ENCODE measurements around the gene LRMDA. TPM values are rescaled to one million over a fixed set of nuclear protein-coding genes. Genes with fewer than 3 reads are reported as not detected.

The LRMDA gene
- total and polyA plus RNA-seq, 2 donors (not counting 1 experiment from before 2014, with no cell fraction given), result 0.12 TPM; not detected in 1

DNA sequence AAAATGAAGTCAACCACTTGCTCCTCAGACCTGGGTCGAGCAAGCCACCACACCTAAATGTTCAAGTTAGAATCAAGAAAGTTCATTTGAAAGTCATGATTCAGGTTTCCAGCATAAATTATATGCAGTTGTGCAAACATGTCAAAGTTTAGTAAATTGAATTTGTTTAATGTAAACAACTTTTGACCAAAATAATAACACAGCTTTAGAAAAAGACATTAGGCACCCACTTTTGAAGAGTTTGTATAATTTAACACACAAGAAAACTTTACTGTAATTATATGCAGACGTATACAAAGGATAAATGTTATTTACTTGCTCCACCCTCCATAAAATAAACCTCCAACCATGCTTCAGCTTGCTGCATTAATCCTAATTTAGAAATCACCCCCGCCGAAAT is 680.0 kb downstream of the LRMDA start:
- Histone ChIP-seq H2AFZ (ENCODE audit: insufficient read depth, low read depth, low read length, poor library complexity, severe bottlenecking) (no peak overlapping the region), H3K4me1 (ENCODE audit: control insufficient read depth in 2 of 2, insufficient read depth in 2 of 2, low read length in 2 of 2) (no peaks in the 10 kb centered on the region), H3K79me2 (ENCODE audit: control insufficient read depth, insufficient read depth, low read length) (no peaks in the 10 kb centered on the region), H4K20me1 (ENCODE audit: control insufficient read depth, insufficient read depth, low read length, poor library complexity, severe bottlenecking) (no peaks in the 10 kb centered on the region), H3K27ac (ENCODE audit: low read length in 2 of 2) (no peak overlapping the region), H3K36me3 (replicated peaks in 1 of 2; ENCODE audit: control extremely low read depth in 1 of 2, control insufficient read depth in 1 of 2, extremely low read depth in 1 of 2, insufficient read depth in 2 of 2, low read length in 1 of 2) (no peaks in the 10 kb centered on the region), H3K27me3 (replicated peaks in 1 of 4; ENCODE audit: control extremely low read depth in 1 of 4, control insufficient read depth in 3 of 4, insufficient read depth in 4 of 4, low read length in 3 of 4) (no peaks in the 10 kb centered on the region), H3K9me3 (ENCODE audit: control extremely low read depth in 1 of 3, control insufficient read depth in 2 of 3, insufficient read depth in 1 of 3, low read length in 2 of 3) (peaks cover 0 to 13% (median 0%) of the 10 kb centered on the region in 3 donors), H3K4me2 (replicated peaks; ENCODE audit: low read depth, low read length, poor library complexity, severe bottlenecking) (no peak overlapping the region), H3K9ac (ENCODE audit: low read length) (no peak overlapping the region), H3K4me3 (ENCODE audit: control extremely low read depth in 1 of 5, extremely low read depth in 1 of 5, insufficient read depth in 1 of 5, low read depth in 2 of 5, low read length in 4 of 5) (no peak overlapping the region)
- Mint-ChIP-seq H3K27me3 (peaks cover 6% of the 10 kb centered on the region), H3K27ac (no peak overlapping the region), H3K9me3 (ENCODE audit: insufficient read depth) (no peaks in the 10 kb centered on the region), H3K4me1 (no peaks in the 10 kb centered on the region), H3K4me3 (no peak overlapping the region)
- DNase-seq (no peak), ATAC-seq (ENCODE audit: low read depth) (no peak)
- CTCF ChIA-PET, result no interaction called here
- POLR2A ChIA-PET, result no interaction called here
- WGBS (ENCODE audit: insufficient coverage), result 81% methylated on average over 2 of the region's 4 CpGs
- intact Hi-C loops (cut with micrococcal nuclease), result no loop called here
- no peak for TF ChIP-seq EZH2 (IDR thresholded peaks at IDR 0.05; ENCODE audit: borderline replicate concordance, insufficient read depth, low read depth, low read length, poor library complexity, severe bottlenecking)
- TF ChIP-seq, protein P1, sequence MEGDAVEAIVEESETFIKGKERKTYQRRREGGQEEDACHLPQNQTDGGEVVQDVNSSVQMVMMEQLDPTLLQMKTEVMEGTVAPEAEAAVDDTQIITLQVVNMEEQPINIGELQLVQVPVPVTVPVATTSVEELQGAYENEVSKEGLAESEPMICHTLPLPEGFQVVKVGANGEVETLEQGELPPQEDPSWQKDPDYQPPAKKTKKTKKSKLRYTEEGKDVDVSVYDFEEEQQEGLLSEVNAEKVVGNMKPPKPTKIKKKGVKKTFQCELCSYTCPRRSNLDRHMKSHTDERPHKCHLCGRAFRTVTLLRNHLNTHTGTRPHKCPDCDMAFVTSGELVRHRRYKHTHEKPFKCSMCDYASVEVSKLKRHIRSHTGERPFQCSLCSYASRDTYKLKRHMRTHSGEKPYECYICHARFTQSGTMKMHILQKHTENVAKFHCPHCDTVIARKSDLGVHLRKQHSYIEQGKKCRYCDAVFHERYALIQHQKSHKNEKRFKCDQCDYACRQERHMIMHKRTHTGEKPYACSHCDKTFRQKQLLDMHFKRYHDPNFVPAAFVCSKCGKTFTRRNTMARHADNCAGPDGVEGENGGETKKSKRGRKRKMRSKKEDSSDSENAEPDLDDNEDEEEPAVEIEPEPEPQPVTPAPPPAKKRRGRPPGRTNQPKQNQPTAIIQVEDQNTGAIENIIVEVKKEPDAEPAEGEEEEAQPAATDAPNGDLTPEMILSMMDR (IDR thresholded peaks at IDR 0.05), result no peak

DNA sequence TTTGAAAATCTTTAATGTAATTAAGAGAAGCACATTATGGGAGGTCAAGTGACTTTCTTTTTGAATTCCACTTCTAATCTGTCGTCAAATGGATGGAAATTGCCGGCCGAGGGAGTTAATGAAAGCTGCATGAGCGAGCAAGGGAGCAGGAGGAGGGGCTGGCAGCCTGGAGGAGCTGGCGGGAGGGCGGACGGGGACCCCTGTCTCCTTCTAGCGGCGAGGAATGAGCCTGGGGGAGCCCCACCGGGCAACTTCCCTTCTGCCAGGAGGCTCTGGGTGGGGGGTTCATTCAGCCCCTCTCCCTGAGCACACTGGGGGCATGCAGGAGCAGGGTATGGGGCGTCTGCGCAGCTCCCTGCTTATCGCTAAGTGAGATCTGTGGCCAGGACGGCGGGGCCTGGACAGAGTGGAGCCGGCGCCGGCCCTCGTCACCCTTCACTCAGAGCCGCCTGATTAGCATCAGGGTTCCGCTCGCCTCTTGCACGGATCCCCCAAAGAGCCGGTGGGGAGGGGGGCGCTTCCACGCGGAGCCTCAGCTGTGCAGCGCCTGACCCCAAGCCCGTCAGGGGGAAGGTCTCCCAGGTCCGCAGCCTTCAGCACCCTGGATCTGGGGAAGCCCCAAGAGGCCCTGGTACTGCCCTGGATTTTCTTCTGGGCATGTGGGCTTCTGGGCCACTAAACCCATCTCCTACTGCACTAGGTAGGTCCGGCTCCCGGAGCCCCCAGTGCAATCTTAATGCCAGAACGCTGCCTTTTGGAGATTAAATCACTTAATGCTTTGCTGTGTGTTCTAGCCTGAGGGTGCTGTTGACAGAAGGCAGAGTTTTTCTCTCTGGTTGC is 680.8 kb downstream of the LRMDA start:
- ChIA-PET CTCF (no interaction called here), POLR2A (no interaction called here)
- H3K9ac ChIP-seq (ENCODE audit: low read length), result no peak overlapping the region
- Mint-ChIP-seq H3K4me3 (no peak overlapping the region), H3K27ac (no peak overlapping the region), H3K27me3 (peaks cover 6% of the 10 kb centered on the region), H3K4me1 (no peaks in the 10 kb centered on the region), H3K9me3 (ENCODE audit: insufficient read depth) (no peaks in the 10 kb centered on the region)
- 81% methylated on average over 30 of the region's 33 CpGs for WGBS (ENCODE audit: insufficient coverage)
- ATAC-seq (ENCODE audit: low read depth) (no peak), DNase-seq (no peak)
- H3K79me2 ChIP-seq (ENCODE audit: control insufficient read depth, insufficient read depth, low read length), result no peaks in the 10 kb centered on the region
- H2AFZ ChIP-seq (ENCODE audit: insufficient read depth, low read depth, low read length, poor library complexity, severe bottlenecking), result no peak overlapping the region
- no peak for TF ChIP-seq EZH2 (IDR thresholded peaks at IDR 0.05; ENCODE audit: borderline replicate concordance, insufficient read depth, low read depth, low read length, poor library complexity, severe bottlenecking)
- TF ChIP-seq, protein P1 (IDR thresholded peaks at IDR 0.05), result no peak
- no peaks in the 10 kb centered on the region for H3K4me1 ChIP-seq (ENCODE audit: control insufficient read depth in 2 of 2, insufficient read depth in 2 of 2, low read length in 2 of 2)
- no peak overlapping the region for H3K4me3 ChIP-seq (ENCODE audit: control extremely low read depth in 1 of 5, extremely low read depth in 1 of 5, insufficient read depth in 1 of 5, low read depth in 2 of 5, low read length in 4 of 5)
- H3K4me2 ChIP-seq (replicated peaks; ENCODE audit: low read depth, low read length, poor library complexity, severe bottlenecking), result no peak overlapping the region
- H3K27me3 ChIP-seq (replicated peaks in 1 of 4; ENCODE audit: control extremely low read depth in 1 of 4, control insufficient read depth in 3 of 4, insufficient read depth in 4 of 4, low read length in 3 of 4), result no peaks in the 10 kb centered on the region
- no peak overlapping the region for H3K27ac ChIP-seq (ENCODE audit: low read length in 2 of 2)
- intact Hi-C loops (cut with micrococcal nuclease), result no loop called here
- peaks cover 0 to 13% (median 0%) of the 10 kb centered on the region in 3 donors for H3K9me3 ChIP-seq (ENCODE audit: control extremely low read depth in 1 of 3, control insufficient read depth in 2 of 3, insufficient read depth in 1 of 3, low read length in 2 of 3)
- no peaks in the 10 kb centered on the region for H3K36me3 ChIP-seq (replicated peaks in 1 of 2; ENCODE audit: control extremely low read depth in 1 of 2, control insufficient read depth in 1 of 2, extremely low read depth in 1 of 2, insufficient read depth in 2 of 2, low read length in 1 of 2)
- no peaks in the 10 kb centered on the region for H4K20me1 ChIP-seq (ENCODE audit: control insufficient read depth, insufficient read depth, low read length, poor library complexity, severe bottlenecking)
